Left cardiac atrium (tissue), 4 donors: Measurements from ENCODE around the gene TUBA3E. TPM values are rescaled to one million over a fixed set of nuclear protein-coding genes. Genes with fewer than 3 reads are reported as not detected.
"Not testable (repeated sequence)": the region's sequence is repeated elsewhere in the genome, so short reads cannot be mapped to it uniquely, and the experiment has no call there.

Experiments used
- ATAC-seq, 2 donors: fragments of 200-7000 bp; cut with Tn5 transposase; one replicate each; pipeline ENCODE4 v1.9.1; 2020; ENCODE audit warnings: mild to moderate bottlenecking in 2 of 2, moderate library complexity in 2 of 2
- DNase-seq: peaks from one replicate; pipeline ENCODE4 v3.0.0-alpha.2; 2020
- intact Hi-C, 2 donors: fragments of 100-400 bp; cut with DNase I; formaldehyde crosslinking; loops; one replicate each; pipeline versions ENCODE4 v1.14.1 to v1.15.1; 2022 to 2023
- long read RNA-seq: library from polyadenylated mRNA; unstranded; transcript quantifications from one replicate; pipeline ENCODE4 v2.0.0, GENCODE V29; 2021
- total RNA-seq, 2 donors: library from RNA; stranded (reverse); fragmentation: NEBNext Ultra II Directional; extraction: Animal tissue kit (Norgen Biotek cat#: 25700); gene quantifications; one replicate each; pipeline ENCODE4 v1.2.1, GENCODE V29; 2021
- donor health status: DM: no; HTN: yes; CAD: no.
- donor health status: DM: no; HTN: yes; CAD: no; lungs with severe emphysema.
- donor health status: DM: yes; HTN: yes; CAD: no.
- donor health status: Dilated cardiomyopathy.

The TUBA3E gene
- 1 to 10 TPM; 6.0 to 6.7 TPM for total RNA-seq
- long read RNA-seq, partial matches to known transcripts = 10 of 11 reads
- long read RNA-seq, other reads (novel, unspliced or antisense) = 1 of 11 reads

GRCh38 chr2:130198343-130198742 lies at the start of gene TUBA3E:
TUBA3E (minus strand) TSS chr2:130198439; CDS start chr2:130198360, 79 bp downstream.
- ATAC-seq (no peak), DNase-seq (no peak)
- intact Hi-C loops = no loop called here

- intact Hi-C loops = no loop called here
- no peak for DNase-seq
- ATAC-seq = no peak
These were observed 48.2 kb upstream of the TUBA3E start for GRCh38 chr2:130246430-130246829.

- no peak for ATAC-seq
- intact Hi-C loops = no loop called here
- no peak for DNase-seq
These were observed 47.7 kb upstream of the TUBA3E start for GRCh38 chr2:130245976-130246375.

GRCh38 chr2:130243359-130243758 lies 45.1 kb upstream of the TUBA3E start:
- no peak for DNase-seq
- no peak for ATAC-seq
- intact Hi-C loops = no loop called here

GRCh38 chr2:130241041-130241707 lies 42.9 kb upstream of the TUBA3E start:
- intact Hi-C loops = no loop called here
- no peak for DNase-seq
- ATAC-seq = no peak

- intact Hi-C loops, ATAC-seq, DNase-seq: not testable (repeated sequence)
These were observed 41.3 kb upstream of the TUBA3E start for GRCh38 chr2:130239581-130239980.

GRCh38 chr2:130233066-130233465 lies 34.8 kb upstream of the TUBA3E start:
- ATAC-seq, DNase-seq, intact Hi-C loops: not testable (repeated sequence)

- DNase-seq (no peak), ATAC-seq (no peak)
- intact Hi-C loops = no loop called here
These were observed 33.4 kb upstream of the TUBA3E start for GRCh38 chr2:130231656-130232055.

GRCh38 chr2:130230907-130231306 lies 32.7 kb upstream of the TUBA3E start:
- ATAC-seq, intact Hi-C loops: not testable (repeated sequence)

GRCh38 chr2:130230376-130230775 lies 32.1 kb upstream of the TUBA3E start:
- intact Hi-C loops, DNase-seq, ATAC-seq: not testable (repeated sequence)

More at GRCh38 chr2:130230907-130231306, 32.7 kb upstream of the TUBA3E start:
- not testable (repeated sequence) for DNase-seq

GRCh38 chr2:130229161-130229510 lies 30.9 kb upstream of the TUBA3E start:
- DNase-seq (peak; percentile 32), ATAC-seq (peak; percentile 89 to 95)
- intact Hi-C loops = not testable (repeated sequence)

- peak in 1 of 2 donors; percentile 8 for ATAC-seq
- intact Hi-C loops = not testable (repeated sequence)
These were observed 30.4 kb upstream of the TUBA3E start for GRCh38 chr2:130228467-130229160.

GRCh38 chr2:130228005-130228404 lies 29.8 kb upstream of the TUBA3E start:
- intact Hi-C loops, ATAC-seq, DNase-seq: not testable (repeated sequence)

More at GRCh38 chr2:130228467-130229160, 30.4 kb upstream of the TUBA3E start:
- not testable (repeated sequence) for DNase-seq

GRCh38 chr2:130222523-130222922 lies 24.3 kb upstream of the TUBA3E start:
- intact Hi-C loops, DNase-seq, ATAC-seq: not testable (repeated sequence)

GRCh38 chr2:130220505-130220904 lies 22.3 kb upstream of the TUBA3E start:
- DNase-seq, intact Hi-C loops, ATAC-seq: not testable (repeated sequence)

GRCh38 chr2:130219147-130219546 lies 20.9 kb upstream of the TUBA3E start:
- DNase-seq, ATAC-seq, intact Hi-C loops: not testable (repeated sequence)

- DNase-seq, intact Hi-C loops, ATAC-seq: not testable (repeated sequence)
These were observed 8.8 kb upstream of the TUBA3E start for GRCh38 chr2:130207051-130207450.

- peak in 1 of 2 donors; percentile 61 for ATAC-seq
- DNase-seq, intact Hi-C loops: not testable (repeated sequence)
These were observed 4.9 kb upstream of the TUBA3E start for GRCh38 chr2:130203150-130203549.

- intact Hi-C loops, DNase-seq: not testable (repeated sequence)
- peak; percentile 68 to 80 for ATAC-seq
These were observed 4.3 kb upstream of the TUBA3E start for GRCh38 chr2:130202518-130202917.

- intact Hi-C loops, DNase-seq: not testable (repeated sequence)
- ATAC-seq = peak; percentile 87 to 94
These were observed 2.2 kb downstream of the TUBA3E start for GRCh38 chr2:130196052-130196451.
